LNCAP (cell line): Measurements from ENCODE around the gene RAPGEF6.

Experiments
- TF ChIP-seq, protein P1 (sequence below): fragments of 450-650 bp; IDR thresholded peaks from 2 replicates; pipeline ENCODE4 v1.5.1; 2017; ENCODE audit warnings: mild to moderate bottlenecking

Gene RAPGEF6

GRCh38 chr5:131579917-131580671 lies 54.9 kb downstream of the RAPGEF6 start:
- TF ChIP-seq, protein P1, sequence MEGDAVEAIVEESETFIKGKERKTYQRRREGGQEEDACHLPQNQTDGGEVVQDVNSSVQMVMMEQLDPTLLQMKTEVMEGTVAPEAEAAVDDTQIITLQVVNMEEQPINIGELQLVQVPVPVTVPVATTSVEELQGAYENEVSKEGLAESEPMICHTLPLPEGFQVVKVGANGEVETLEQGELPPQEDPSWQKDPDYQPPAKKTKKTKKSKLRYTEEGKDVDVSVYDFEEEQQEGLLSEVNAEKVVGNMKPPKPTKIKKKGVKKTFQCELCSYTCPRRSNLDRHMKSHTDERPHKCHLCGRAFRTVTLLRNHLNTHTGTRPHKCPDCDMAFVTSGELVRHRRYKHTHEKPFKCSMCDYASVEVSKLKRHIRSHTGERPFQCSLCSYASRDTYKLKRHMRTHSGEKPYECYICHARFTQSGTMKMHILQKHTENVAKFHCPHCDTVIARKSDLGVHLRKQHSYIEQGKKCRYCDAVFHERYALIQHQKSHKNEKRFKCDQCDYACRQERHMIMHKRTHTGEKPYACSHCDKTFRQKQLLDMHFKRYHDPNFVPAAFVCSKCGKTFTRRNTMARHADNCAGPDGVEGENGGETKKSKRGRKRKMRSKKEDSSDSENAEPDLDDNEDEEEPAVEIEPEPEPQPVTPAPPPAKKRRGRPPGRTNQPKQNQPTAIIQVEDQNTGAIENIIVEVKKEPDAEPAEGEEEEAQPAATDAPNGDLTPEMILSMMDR: no peak

GRCh38 chr5:131575660-131576227 lies 59.3 kb downstream of the RAPGEF6 start:
- TF ChIP-seq, protein P1: no peak

GRCh38 chr5:131571669-131572168 lies 63.3 kb downstream of the RAPGEF6 start:
- TF ChIP-seq, protein P1: no peak

DNA sequence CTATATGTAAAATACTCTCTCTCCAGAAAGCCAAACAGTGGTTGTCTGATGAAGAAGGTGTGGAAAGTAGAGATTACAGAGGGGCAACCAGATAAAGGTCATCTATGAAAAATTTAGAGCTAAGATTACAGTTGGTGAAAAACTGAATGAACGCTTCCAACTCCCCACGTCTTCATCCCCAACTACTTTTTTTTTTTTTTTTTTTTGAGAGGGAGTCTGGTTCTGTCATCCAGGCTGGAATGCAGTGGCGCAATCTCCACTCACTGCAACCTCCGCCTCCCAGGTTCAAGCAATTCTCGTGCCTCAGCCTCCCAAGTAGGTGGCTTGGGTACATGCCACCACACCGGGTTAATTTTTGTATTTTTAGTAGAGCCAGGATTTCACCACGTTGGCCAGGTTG lies 64.3 kb downstream of the RAPGEF6 start:
- TF ChIP-seq, protein P1: no peak

DNA sequence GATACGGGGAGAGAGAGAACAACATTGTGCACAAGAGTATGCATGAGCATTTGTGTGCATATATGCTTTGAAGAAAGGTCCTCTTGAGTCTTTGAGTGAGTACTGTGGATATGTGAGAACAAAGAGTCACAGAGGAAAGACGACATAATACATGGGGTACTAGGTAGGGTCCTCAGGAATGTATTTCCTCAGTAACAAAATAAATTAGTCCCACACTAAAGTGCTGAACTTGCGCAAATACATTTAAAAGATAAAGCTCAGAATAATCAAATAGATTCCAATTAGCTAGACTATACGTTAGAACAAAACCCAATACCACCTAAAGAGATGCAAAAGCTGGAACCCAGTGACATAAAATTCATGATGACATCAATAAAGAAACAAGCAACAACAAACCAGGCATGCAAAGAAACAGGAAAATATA lies 70.8 kb downstream of the RAPGEF6 start:
- TF ChIP-seq, protein P1: no peak

GRCh38 chr5:131563434-131564228 lies 71.4 kb downstream of the RAPGEF6 start:
- TF ChIP-seq, protein P1: no peak

GRCh38 chr5:131550606-131551005 lies 84.4 kb downstream of the RAPGEF6 start:
- TF ChIP-seq, protein P1: no peak
